T-helper 1 cell treated with Interleukin-12 subunit alpha and Interleukin-12 subunit beta and Interleukin-4 antibody, amounts not matched to agents 30 μg/mL and 1 μg/mL, for 36 hours (primary cell): ENCODE data around the gene TMEM132E.
"Not testable (repeated sequence)": the region's sequence is repeated elsewhere in the genome, so short reads cannot be mapped to it uniquely, and the experiment has no call there.

ENCODE experiments used
- H3K27ac Mint-ChIP-seq: one replicate; pipeline ENCODE4 v1.8.0; 2021; ENCODE audit warnings: mild to moderate bottlenecking, mixed read lengths
- H3K27me3 Mint-ChIP-seq: one replicate; pipeline ENCODE4 v1.8.0; 2021; ENCODE audit warnings: low read depth, mixed read lengths
- H3K36me3 Mint-ChIP-seq: one replicate; pipeline ENCODE4 v1.8.0; 2021; ENCODE audit warnings: low read depth, mixed read lengths
- H3K4me1 Mint-ChIP-seq: one replicate; pipeline ENCODE4 v1.8.0; 2021; ENCODE audit warnings: low read depth, mixed read lengths
- H3K4me3 Mint-ChIP-seq: one replicate; pipeline ENCODE4 v1.8.0; 2021; ENCODE audit warnings: mild to moderate bottlenecking, moderate library complexity, mixed read lengths
- H3K9me3 Mint-ChIP-seq: one replicate; pipeline ENCODE4 v1.8.0; 2021; ENCODE audit warnings: mixed read lengths

TMEM132E gene

GRCh38 chr17:34579017-34579946 lies at the start of gene TMEM132E:
TSS of gene TMEM132E (plus strand) at chr17:34579582. CDS start at chr17:34581077, 1,495 bp downstream.
- peaks cover 85% of the 10 kb centered on the region for H3K27me3 Mint-ChIP-seq
- H3K9me3 Mint-ChIP-seq, result no peaks in the 10 kb centered on the region
- H3K4me3 Mint-ChIP-seq, result peak within 1 kb of the TSS; percentile 65
- peaks cover 8% of the 10 kb centered on the region for H3K4me1 Mint-ChIP-seq
- no peaks in the 10 kb centered on the region for H3K36me3 Mint-ChIP-seq
- no peak within 1 kb of the TSS for H3K27ac Mint-ChIP-seq

GRCh38 chr17:34530918-34531317 lies 48.5 kb upstream of the TMEM132E start:
- H3K27ac Mint-ChIP-seq, result no peak overlapping the region
- H3K4me1 Mint-ChIP-seq, result no peaks in the 10 kb centered on the region
- H3K4me3 Mint-ChIP-seq, result no peak overlapping the region
- H3K27me3 Mint-ChIP-seq, result peaks cover 17% of the 10 kb centered on the region
- no peaks in the 10 kb centered on the region for H3K9me3 Mint-ChIP-seq
- no peaks in the 10 kb centered on the region for H3K36me3 Mint-ChIP-seq

- Mint-ChIP-seq H3K9me3 (no peaks in the 10 kb centered on the region), H3K27me3 (peaks cover 22% of the 10 kb centered on the region), H3K36me3 (no peaks in the 10 kb centered on the region), H3K4me3 (no peak overlapping the region), H3K27ac (no peak overlapping the region), H3K4me1 (no peaks in the 10 kb centered on the region)
Measured at GRCh38 chr17:34532281-34533065, 46.9 kb upstream of the TMEM132E start.

- H3K9me3 Mint-ChIP-seq, result no peaks in the 10 kb centered on the region
- H3K4me1 Mint-ChIP-seq, result no peaks in the 10 kb centered on the region
- H3K4me3 Mint-ChIP-seq, result no peak overlapping the region
- H3K36me3 Mint-ChIP-seq, result no peaks in the 10 kb centered on the region
- no peak overlapping the region for H3K27ac Mint-ChIP-seq
- peaks cover 18% of the 10 kb centered on the region for H3K27me3 Mint-ChIP-seq
Measured at GRCh38 chr17:34533806-34534527, 45.4 kb upstream of the TMEM132E start.

- H3K36me3 Mint-ChIP-seq, result no peaks in the 10 kb centered on the region
- H3K4me3 Mint-ChIP-seq, result no peak overlapping the region
- no peak overlapping the region for H3K27ac Mint-ChIP-seq
- no peaks in the 10 kb centered on the region for H3K9me3 Mint-ChIP-seq
- H3K4me1 Mint-ChIP-seq, result no peaks in the 10 kb centered on the region
- H3K27me3 Mint-ChIP-seq, result peaks cover 24% of the 10 kb centered on the region
Measured at GRCh38 chr17:34537445-34537844, 41.9 kb upstream of the TMEM132E start.

GRCh38 chr17:34538582-34538981 lies 40.8 kb upstream of the TMEM132E start:
- H3K27ac Mint-ChIP-seq, H3K9me3 Mint-ChIP-seq, H3K36me3 Mint-ChIP-seq, H3K4me1 Mint-ChIP-seq, H3K4me3 Mint-ChIP-seq: not testable (repeated sequence)
- H3K27me3 Mint-ChIP-seq, result peaks cover 35% of the 10 kb centered on the region

- no peaks in the 10 kb centered on the region for H3K4me1 Mint-ChIP-seq
- no peaks in the 10 kb centered on the region for H3K36me3 Mint-ChIP-seq
- H3K4me3 Mint-ChIP-seq, result no peak overlapping the region
- no peak overlapping the region for H3K27ac Mint-ChIP-seq
- no peaks in the 10 kb centered on the region for H3K9me3 Mint-ChIP-seq
- peaks cover 32% of the 10 kb centered on the region for H3K27me3 Mint-ChIP-seq
Measured at GRCh38 chr17:34539881-34540280, 39.5 kb upstream of the TMEM132E start.

GRCh38 chr17:34542700-34543336 lies 36.6 kb upstream of the TMEM132E start:
- H3K9me3 Mint-ChIP-seq, result no peaks in the 10 kb centered on the region
- H3K36me3 Mint-ChIP-seq, result no peaks in the 10 kb centered on the region
- H3K4me3 Mint-ChIP-seq, result no peak overlapping the region
- no peaks in the 10 kb centered on the region for H3K4me1 Mint-ChIP-seq
- peaks cover 27% of the 10 kb centered on the region for H3K27me3 Mint-ChIP-seq
- no peak overlapping the region for H3K27ac Mint-ChIP-seq

- no peak overlapping the region for H3K4me3 Mint-ChIP-seq
- no peaks in the 10 kb centered on the region for H3K9me3 Mint-ChIP-seq
- H3K27ac Mint-ChIP-seq, result no peak overlapping the region
- no peaks in the 10 kb centered on the region for H3K36me3 Mint-ChIP-seq
- H3K4me1 Mint-ChIP-seq, result no peaks in the 10 kb centered on the region
- peaks cover 26% of the 10 kb centered on the region for H3K27me3 Mint-ChIP-seq
Measured at GRCh38 chr17:34547453-34548063, 31.8 kb upstream of the TMEM132E start.

GRCh38 chr17:34549966-34550365 lies 29.4 kb upstream of the TMEM132E start:
- no peak overlapping the region for H3K27ac Mint-ChIP-seq
- H3K9me3 Mint-ChIP-seq, result no peaks in the 10 kb centered on the region
- peaks cover 19% of the 10 kb centered on the region for H3K27me3 Mint-ChIP-seq
- no peak overlapping the region for H3K4me3 Mint-ChIP-seq
- H3K36me3 Mint-ChIP-seq, result no peaks in the 10 kb centered on the region
- no peaks in the 10 kb centered on the region for H3K4me1 Mint-ChIP-seq

GRCh38 chr17:34553907-34554306 lies 25.5 kb upstream of the TMEM132E start:
- no peaks in the 10 kb centered on the region for H3K36me3 Mint-ChIP-seq
- H3K27ac Mint-ChIP-seq, result no peak overlapping the region
- H3K9me3 Mint-ChIP-seq, result no peaks in the 10 kb centered on the region
- peaks cover 19% of the 10 kb centered on the region for H3K27me3 Mint-ChIP-seq
- no peaks in the 10 kb centered on the region for H3K4me1 Mint-ChIP-seq
- no peak overlapping the region for H3K4me3 Mint-ChIP-seq

- Mint-ChIP-seq H3K27ac (no peak overlapping the region), H3K9me3 (no peaks in the 10 kb centered on the region), H3K4me1 (no peaks in the 10 kb centered on the region), H3K4me3 (no peak overlapping the region), H3K36me3 (no peaks in the 10 kb centered on the region), H3K27me3 (peaks cover 15% of the 10 kb centered on the region)
Measured at GRCh38 chr17:34556384-34556783, 23.0 kb upstream of the TMEM132E start.

GRCh38 chr17:34556931-34557330 lies 22.5 kb upstream of the TMEM132E start:
- Mint-ChIP-seq H3K9me3 (no peaks in the 10 kb centered on the region), H3K4me3 (no peak overlapping the region), H3K27me3 (peaks cover 12% of the 10 kb centered on the region), H3K4me1 (no peaks in the 10 kb centered on the region), H3K36me3 (no peaks in the 10 kb centered on the region), H3K27ac (no peak overlapping the region)

- H3K27me3 Mint-ChIP-seq, result peaks cover 12% of the 10 kb centered on the region
- H3K27ac Mint-ChIP-seq, result no peak overlapping the region
- H3K9me3 Mint-ChIP-seq, result no peaks in the 10 kb centered on the region
- no peak overlapping the region for H3K4me3 Mint-ChIP-seq
- H3K36me3 Mint-ChIP-seq, result no peaks in the 10 kb centered on the region
- no peaks in the 10 kb centered on the region for H3K4me1 Mint-ChIP-seq
Measured at GRCh38 chr17:34561328-34561727, 18.1 kb upstream of the TMEM132E start.
